K562 (cell line): ENCODE results near the gene PLXNA2. TPM values are rescaled to one million over a fixed set of nuclear protein-coding genes. Genes with fewer than 3 reads are reported as not detected.

Experiments used
- ATAC-seq: fragments of 200-7000 bp; cut with Tn5 transposase; 3 replicates; pipeline ENCODE4 v1.9.1; 2020; ENCODE audit warnings: moderate library complexity
- BruUV-seq: library from RNA; stranded (reverse); fragments of 400-500 nt; replicated peaks from 2 replicates; lab custom pipeline; 2021; lab: Mats Ljungman, UMichigan
- CTCF ChIA-PET: fragments of 300-600 bp; formaldehyde crosslinking; extraction: SDS; loops from one replicate; lab custom pipeline; 2021; ENCODE audit warnings: low intra/inter-chr PET ratio; lab: Yijun Ruan, JAX
- POLR2A ChIA-PET: fragments of 300-600, 350-650 bp; sonication (Branson Sonifier 250); formaldehyde crosslinking; extraction: SDS; loops from one replicate; lab custom pipeline; 2021; ENCODE audit warnings: antibody characterized with exemption, inconsistent platforms; lab: Yijun Ruan, JAX
- DNase-seq, 4 experiments: peaks; one replicate each; pipeline versions ENCODE4 v3.0.0 to v3.0.0-alpha.2; 2011 to 2018; ENCODE audit warnings: low spot score in 3 of 4, mixed read lengths in 3 of 4; ENCODE audit errors: extremely low read depth in 1 of 4
- FAIRE-seq: peaks from 2 replicates; lab custom pipeline; 2011; peaks lifted over from hg19 to GRCh38; lab: Jason Lieb, UNC
- H2AFZ ChIP-seq: 2 replicates; pipeline ENCODE4 v1.6.0; 2011; ENCODE audit warnings: low read depth, low read length, control low read depth, inconsistent platforms
- H3K27ac ChIP-seq: fragments of 200-600 bp; 3 replicates; pipeline ENCODE4 v1.8.0; 2011; ENCODE audit warnings: low read depth, mild to moderate bottlenecking, control low read depth, inconsistent platforms, low read length, moderate library complexity, mixed read lengths; ENCODE audit errors: extremely low read depth
- H3K27me3 ChIP-seq, 2 experiments: fragments of 300-600 bp in 1 of 2; 2 replicates in 1 of 2; 3 replicates in 1 of 2; pipeline versions ENCODE4 v1.6.0 to v1.8.0; 2011; ENCODE audit warnings: inconsistent platforms in 2 of 2, low read length in 2 of 2, mild to moderate bottlenecking in 1 of 2, mixed read lengths in 1 of 2, moderate library complexity in 1 of 2; ENCODE audit not compliant: control insufficient read depth in 2 of 2, insufficient read depth in 2 of 2
- H3K36me3 ChIP-seq: fragments of 300-600 bp; 3 replicates; pipeline ENCODE4 v1.8.0; 2011; ENCODE audit warnings: mild to moderate bottlenecking, low read length, inconsistent platforms; ENCODE audit not compliant: control insufficient read depth, insufficient read depth
- H3K4me1 ChIP-seq, 2 experiments: fragments of 200-600 bp in 1 of 2; replicated peaks in 1 of 2; 2 replicates in 1 of 2; 3 replicates in 1 of 2; pipeline versions ENCODE4 v1.5.1 to v1.8.0; 2011; ENCODE audit warnings: inconsistent platforms in 2 of 2, low read length in 2 of 2, mild to moderate bottlenecking in 1 of 2, mixed read lengths in 1 of 2, moderate library complexity in 1 of 2; ENCODE audit not compliant: control insufficient read depth in 2 of 2, insufficient read depth in 2 of 2
- H3K4me2 ChIP-seq: 2 replicates; pipeline ENCODE4 v1.6.1; 2011; ENCODE audit warnings: low read length, control low read depth, inconsistent platforms, mixed read lengths; ENCODE audit not compliant: insufficient read depth
- H3K4me3 ChIP-seq: fragments of 200-600 bp; sonication (generic), shearing (Covaris generic); 2 replicates; pipeline ENCODE4 v1.5.1; 2016; ENCODE audit warnings: control low read depth, inconsistent platforms
- H3K79me2 ChIP-seq: fragments of 200-600 bp; 3 replicates; pipeline ENCODE4 v1.8.0; 2011; ENCODE audit warnings: low read length, inconsistent platforms; ENCODE audit not compliant: control insufficient read depth, insufficient read depth
- H3K9ac ChIP-seq, 2 experiments: 2 replicates each; pipeline versions ENCODE4 v1.6.0 to v1.6.1; 2011; ENCODE audit warnings: low read depth in 2 of 2, low read length in 2 of 2, control low read depth in 1 of 2, inconsistent platforms in 1 of 2, mild to moderate bottlenecking in 1 of 2, mixed read lengths in 1 of 2; ENCODE audit not compliant: insufficient read depth in 1 of 2
- H3K9me1 ChIP-seq: one replicate; pipeline ENCODE4 v1.6.0; 2011; ENCODE audit warnings: inconsistent platforms, mild to moderate bottlenecking, low read length, moderate library complexity; ENCODE audit not compliant: control insufficient read depth, insufficient read depth
- H3K9me3 ChIP-seq: replicated peaks from 2 replicates; pipeline ENCODE4 v1.5.1; 2011; ENCODE audit warnings: low read depth, low read length, inconsistent platforms; ENCODE audit not compliant: control insufficient read depth, insufficient read depth
- H4K20me1 ChIP-seq: replicated peaks from 2 replicates; pipeline ENCODE4 v1.6.1; 2011; ENCODE audit warnings: low read length, inconsistent platforms, mixed read lengths; ENCODE audit not compliant: control insufficient read depth, insufficient read depth
- CAMTA2 ChIP-seq: fragments of 250-450 bp; sonication (Bioruptor Pico); conservative IDR thresholded peaks from 2 replicates; pipeline ENCODE4 v1.5.1; 2022
- ETV6 ChIP-seq, 3 experiments: fragments of 150-350 bp in 1 of 3; sonication (generic) in 1 of 3; formaldehyde crosslinking in 1 of 3; IDR thresholded peaks; 2 replicates each; pipeline versions ENCODE4 v1.6.1 to v1.8.0; 2014 to 2022; ENCODE audit warnings: borderline replicate concordance in 2 of 3, low read depth in 2 of 3, antibody characterized with exemption in 1 of 3, low read length in 1 of 3, mild to moderate bottlenecking in 1 of 3, missing genetic modification reagents in 1 of 3
- GABPA ChIP-seq: fragments of 200-800 bp; sonication (Bioruptor generic); conservative IDR thresholded peaks from 2 replicates; pipeline ENCODE4 v1.6.1; 2016; ENCODE audit warnings: low read depth, missing genetic modification characterization, missing compliant biosample characterization
- MCM5 ChIP-seq: fragments of 450-650 bp; IDR thresholded peaks from 2 replicates; pipeline ENCODE4 v1.6.1; 2016; ENCODE audit warnings: low read depth
- MTA1 ChIP-seq: fragments of 450-650 bp; IDR thresholded peaks from 2 replicates; pipeline ENCODE4 v1.6.1; 2017; ENCODE audit warnings: borderline replicate concordance
- POLR2A ChIP-seq: fragments of 450-650 bp; conservative IDR thresholded peaks from 2 replicates; pipeline ENCODE4 v1.6.1; 2016
- SMAD2 ChIP-seq: fragments of 150-350 bp; IDR thresholded peaks from 2 replicates; pipeline ENCODE4 v1.6.1; 2014; ENCODE audit warnings: low read depth, mild to moderate bottlenecking, low read length
- SMARCC2 ChIP-seq: fragments of 450-650 bp; IDR thresholded peaks from 2 replicates; pipeline ENCODE4 v1.6.1; 2017; ENCODE audit warnings: antibody characterized with exemption, moderate library complexity, mild to moderate bottlenecking, low read depth
- SP2 ChIP-seq: IDR thresholded peaks from 2 replicates; pipeline ENCODE4 v1.6.1; 2011; ENCODE audit warnings: mild to moderate bottlenecking, low read depth, low read length, moderate library complexity; ENCODE audit not compliant: poor library complexity, severe bottlenecking; ENCODE audit errors: extremely low read depth
- SRSF3 ChIP-seq: fragments of 200-400 bp; formaldehyde crosslinking; IDR thresholded peaks from 2 replicates; pipeline ENCODE4 v1.6.1; 2016; ENCODE audit warnings: mild to moderate bottlenecking, low read length, moderate library complexity; ENCODE audit not compliant: insufficient read depth
- STAT6 ChIP-seq: sonication (generic); formaldehyde crosslinking; IDR thresholded peaks from 2 replicates; pipeline ENCODE4 v1.8.1; 2023; ENCODE audit warnings: mild to moderate bottlenecking, missing genetic modification reagents
- TBP ChIP-seq: optimal IDR thresholded peaks from 2 replicates; pipeline ENCODE3; 2011; ENCODE audit warnings: low read depth, low read length, improper control_type of control experiment
- TCFL5 ChIP-seq: fragments of 250-450 bp; sonication (Bioruptor Pico); conservative IDR thresholded peaks from 2 replicates; pipeline ENCODE4 v1.6.1; 2021; ENCODE audit warnings: mild to moderate bottlenecking, moderate library complexity, matching md5 sums
- ZNF655 ChIP-seq: fragments of 250-450 bp; sonication (Bioruptor Pico); IDR thresholded peaks from 2 replicates; pipeline ENCODE4 v1.5.0; 2021
- WGBS: fragments of 100-300 bp; shearing (Covaris generic); methylation state at CpG from one replicate; pipeline ENCODE4 v1.1.6; 2016; ENCODE audit warnings: low coverage, mixed read lengths; ENCODE audit not compliant: insufficient coverage; ENCODE audit errors: missing lambda C conversion rate; 5-methylcytosine and 5-hydroxymethylcytosine counted together
- in situ Hi-C: fragments of 300-500 bp; cut with MboI; formaldehyde crosslinking; loops from 4 replicates; pipeline ENCODE4 v1.15.0; 2018; ENCODE audit warnings: inconsistent platforms, mixed read lengths
- intact Hi-C: fragments of 100-400 bp; cut with micrococcal nuclease; formaldehyde crosslinking; loops from 2 replicates; pipeline ENCODE4 v1.14.2; 2022
- polyA plus RNA-seq, 8 experiments: library from polyadenylated mRNA; depleted of rRNA in 4 of 8; stranded (reverse) in 5 of 8; unstranded in 3 of 8; fragments of >200 nt; fragmentation: Nextera tagmentation in 2 of 8; fragmentation: Illumina TruSeq in 1 of 8; extraction: Ambion mirVana in 2 of 8; extraction: Trizol in 1 of 8; gene quantifications; 2 replicates each; pipeline versions ENCODE4 v1.2.1 to v1.2.3, GENCODE V29; 2011 to 2014; ENCODE audit warnings: inconsistent platforms in 1 of 8, missing spikeins in 1 of 8
- total RNA-seq, 7 experiments: library from RNA; depleted of rRNA in 6 of 7; stranded (reverse); fragments of >200 nt in 6 of 7; fragmentation: Illumina TruSeq in 2 of 7; extraction: Trizol in 2 of 7; gene quantifications; 2 replicates each; pipeline versions ENCODE4 v1.2.1 to v1.2.3, GENCODE V29; 2011 to 2021; ENCODE audit warnings: low replicate concordance in 1 of 7

The PLXNA2 gene
- total and polyA plus RNA-seq, 9 of the 15 experiments (the other 6 are each of a cell fraction or from before 2014, with no cell fraction given) = 0.01 to 1.3 (median 0.32) TPM

- H3K9ac ChIP-seq = no peak overlapping the region
- no peak for ATAC-seq
- TF ChIP-seq SRSF3 (no peak), ETV6 (IDR thresholded peaks at IDR 0.05; ENCODE audit: borderline replicate concordance in 1 of 2, low read depth in 2 of 2, low read length in 1 of 2) (no peak), ETV6 (CRISPR knock-in tag; IDR thresholded peaks at IDR 0.05; ENCODE audit: borderline replicate concordance) (no peak), MTA1 (no peak), TBP (no peak), STAT6 (CRISPR knock-in tag) (no peak), CAMTA2 (CRISPR knock-in tag) (no peak), ZNF655 (CRISPR knock-in tag) (no peak), MCM5 (no peak), POLR2A (no peak), SMARCC2 (no peak), SMAD2 (no peak), GABPA (tag) (no peak), TCFL5 (CRISPR knock-in tag) (no peak), SP2 (no peak)
- in situ Hi-C loops (no loop called here), intact Hi-C loops (no loop called here)
- no peak overlapping the region for H3K4me2 ChIP-seq
- BruUV-seq = no TSS peak
- H3K4me1 ChIP-seq = no peaks in the 10 kb centered on the region
- no peaks in the 10 kb centered on the region for H3K9me3 ChIP-seq
- H3K27me3 ChIP-seq = peaks cover 30 to 44% of the 10 kb centered on the region in 2 experiments
- no peaks in the 10 kb centered on the region for H3K79me2 ChIP-seq
- H3K27ac ChIP-seq = no peak overlapping the region
- no peak for DNase-seq
- no peak for FAIRE-seq
- 2% methylated on average over 9 of the region's 9 CpGs for WGBS
- POLR2A ChIA-PET = interaction anchor here (0.8 to 2.2 kb wide), 2 partner anchors 10 to 17 kb away, joined by 3 to 9 read pairs; no protein-coding TSS in a partner anchor
- H2AFZ ChIP-seq = no peak overlapping the region
- H3K36me3 ChIP-seq = no peaks in the 10 kb centered on the region
- CTCF ChIA-PET = no interaction called here
- H4K20me1 ChIP-seq = peaks cover 6% of the 10 kb centered on the region; the same call in 1 of the 2 replicates
- no peaks in the 10 kb centered on the region for H3K9me1 ChIP-seq
- H3K4me3 ChIP-seq = no peak overlapping the region
Measured at GRCh38 chr1:208268541-208269337, 24.6 kb upstream of the PLXNA2 start.
